Activated T-helper 9 cell treated with anti-CD3 and anti-CD28 coated beads, Interleukin-2, amount 50 U/mL, for 16 hours (primary cell): ENCODE data around the gene CPSF2.
"Not testable (repeated sequence)": the region's sequence is repeated elsewhere in the genome, so short reads cannot be mapped to it uniquely, and the experiment has no call there.

ENCODE experiments used
- DNase-seq: peaks from one replicate; pipeline ENCODE4 v3.0.0-alpha.2; 2020; ENCODE audit warnings: low read depth

The CPSF2 gene

GRCh38 chr14:92160619-92161018 is 38.9 kb downstream of the CPSF2 start:
- DNase-seq = no peak

GRCh38 chr14:92161521-92161920 is 39.8 kb downstream of the CPSF2 start:
- no peak for DNase-seq

GRCh38 chr14:92164958-92165357 is 43.2 kb downstream of the CPSF2 start:
- DNase-seq = no peak

GRCh38 chr14:92173668-92174067 is 51.9 kb downstream of the CPSF2 start:
- DNase-seq = no peak

- no peak for DNase-seq
These were observed 54.0 kb downstream of the CPSF2 start for GRCh38 chr14:92175811-92176210.

- DNase-seq = no peak
These were observed 54.7 kb downstream of the CPSF2 start for GRCh38 chr14:92176476-92176875.

GRCh38 chr14:92179178-92179577 is 57.4 kb downstream of the CPSF2 start:
- not testable (repeated sequence) for DNase-seq

- DNase-seq = no peak
These were observed 63.8 kb downstream of the CPSF2 start for GRCh38 chr14:92185559-92185958.

- not testable (repeated sequence) for DNase-seq
These were observed 65.8 kb downstream of the CPSF2 start for GRCh38 chr14:92187616-92188015.

GRCh38 chr14:92190768-92191167 is 69.0 kb downstream of the CPSF2 start:
- no peak for DNase-seq

GRCh38 chr14:92198804-92199203 is 77.0 kb downstream of the CPSF2 start:
- no peak for DNase-seq

GRCh38 chr14:92199763-92200162 is 78.0 kb downstream of the CPSF2 start:
- DNase-seq = no peak

GRCh38 chr14:92203116-92203515 is 81.3 kb downstream of the CPSF2 start:
- DNase-seq = no peak

- DNase-seq = no peak
These were observed 83.0 kb downstream of the CPSF2 start for GRCh38 chr14:92204792-92205191.

- no peak for DNase-seq
These were observed 85.5 kb downstream of the CPSF2 start for GRCh38 chr14:92207012-92207927.

GRCh38 chr14:92207928-92208265 is 86.1 kb downstream of the CPSF2 start:
- no peak for DNase-seq

- DNase-seq = no peak
These were observed 87.4 kb downstream of the CPSF2 start for GRCh38 chr14:92209141-92209540.

GRCh38 chr14:92213125-92213524 is 91.4 kb downstream of the CPSF2 start:
- DNase-seq = not testable (repeated sequence)

- no peak for DNase-seq
These were observed 93.8 kb downstream of the CPSF2 start for GRCh38 chr14:92215579-92215978.

GRCh38 chr14:92217936-92218335 is 96.2 kb downstream of the CPSF2 start:
- no peak for DNase-seq
